GM18502 (cell line): ENCODE measurements around the gene ERO1A.
A peak's percentile ranks its signal among the peaks of the same experiment; 100 is the strongest.

Experiments used
- ATAC-seq: cut with Tn5 transposase; IDR thresholded peaks from one replicate; pipeline ENCODE4 v1.9.1; 2021; ENCODE audit warnings: mild to moderate bottlenecking; ENCODE audit not compliant: unreplicated experiment, poor library complexity

ERO1A gene

DNA sequence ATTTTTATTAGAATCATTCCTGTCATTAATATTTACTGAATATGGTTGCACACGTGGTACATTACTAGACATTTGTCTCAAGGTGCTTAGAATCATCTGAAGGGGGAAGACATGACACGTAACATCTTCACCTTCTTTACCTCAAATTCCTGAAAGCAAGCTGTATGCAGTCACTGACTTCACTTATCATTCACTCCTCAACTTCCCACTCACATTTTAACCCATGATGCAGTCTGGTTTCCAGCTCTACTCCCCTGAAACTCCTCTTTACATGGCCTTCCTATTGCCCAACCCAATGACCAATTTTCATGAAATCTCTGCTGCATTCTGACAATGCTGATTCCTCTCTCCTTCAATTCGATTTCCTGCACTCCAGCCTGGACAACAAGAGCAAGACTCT, 5.9 kb upstream of the ERO1A start:
- ATAC-seq = no peak

GRCh38 chr14:52700701-52701172, 5.4 kb upstream of the ERO1A start:
- no peak for ATAC-seq

GRCh38 chr14:52694761-52695480, 437 bp downstream of the ERO1A start:
- ATAC-seq = peak; percentile 66

- ATAC-seq = no peak
Observed at GRCh38 chr14:52693532-52693931, 1.8 kb downstream of the ERO1A start.

- ATAC-seq = no peak
Observed at GRCh38 chr14:52693036-52693435, 2.3 kb downstream of the ERO1A start.

DNA sequence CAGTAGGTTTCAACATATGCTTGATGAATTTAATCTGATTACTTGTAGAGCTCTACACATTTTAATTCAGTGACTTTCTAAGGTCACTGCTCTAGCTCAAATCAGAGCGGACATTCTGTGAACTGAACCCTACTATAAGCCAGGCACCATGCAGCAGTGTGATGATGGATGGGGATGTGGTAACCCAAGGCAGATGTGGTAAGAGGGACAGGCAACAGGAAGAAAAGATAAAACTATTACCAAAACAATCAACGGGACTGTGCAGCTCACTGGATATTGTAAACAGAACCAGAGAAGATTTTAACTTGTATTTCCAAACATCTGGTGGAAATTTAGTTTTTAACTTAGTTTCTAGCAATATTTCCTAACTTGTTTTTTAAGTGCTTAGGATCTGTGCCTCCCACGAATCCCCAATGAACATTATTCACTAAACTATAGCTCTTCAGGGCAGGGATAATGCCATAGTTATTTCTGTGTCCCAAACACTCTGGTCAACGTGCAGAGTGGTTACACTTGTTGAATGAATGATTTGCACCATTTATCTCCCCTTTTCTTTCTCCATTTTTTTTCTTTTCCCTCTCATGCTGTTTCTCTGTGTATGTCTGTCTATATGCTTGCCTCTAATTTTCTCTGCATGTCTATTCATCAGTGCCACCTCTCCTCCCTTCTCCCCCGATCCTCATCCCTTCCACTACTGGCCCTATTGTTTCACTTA, 3.0 kb downstream of the ERO1A start:
- no peak for ATAC-seq

DNA sequence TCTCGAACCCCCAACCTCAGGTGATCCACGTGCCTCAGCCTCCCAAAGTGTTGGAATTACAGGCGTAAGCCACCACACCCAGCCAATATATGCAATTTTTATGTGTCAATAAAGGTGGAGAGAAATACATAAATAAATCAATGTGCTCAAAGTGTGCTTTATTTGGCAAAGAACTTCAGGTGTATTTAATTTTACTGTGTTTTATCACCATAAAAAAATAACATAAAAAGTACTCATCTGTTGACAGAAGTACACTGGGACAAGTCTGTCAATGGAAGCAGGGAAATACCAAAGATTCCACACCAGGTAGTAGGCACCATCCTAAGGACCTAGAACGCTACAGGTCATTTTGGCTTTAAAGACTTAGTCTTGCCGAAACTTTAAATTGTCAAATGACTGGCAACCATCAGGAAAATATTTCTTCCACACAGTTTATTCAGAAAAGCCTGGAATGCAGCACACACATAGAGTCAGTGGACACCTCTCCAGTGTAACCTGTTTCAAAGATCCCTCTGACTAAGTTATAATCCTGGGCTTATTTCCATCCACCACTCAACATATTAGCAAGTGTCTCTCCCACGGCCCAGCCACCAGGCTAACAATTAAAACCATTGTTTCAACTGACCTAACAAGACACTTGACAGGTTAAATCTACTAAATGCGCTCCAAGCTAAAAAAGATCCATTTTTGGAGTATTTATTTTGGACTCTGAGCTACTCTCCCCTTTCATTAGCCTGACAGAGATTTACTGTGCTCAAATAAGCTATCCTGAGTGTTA, 4.2 kb downstream of the ERO1A start:
- no peak for ATAC-seq

DNA sequence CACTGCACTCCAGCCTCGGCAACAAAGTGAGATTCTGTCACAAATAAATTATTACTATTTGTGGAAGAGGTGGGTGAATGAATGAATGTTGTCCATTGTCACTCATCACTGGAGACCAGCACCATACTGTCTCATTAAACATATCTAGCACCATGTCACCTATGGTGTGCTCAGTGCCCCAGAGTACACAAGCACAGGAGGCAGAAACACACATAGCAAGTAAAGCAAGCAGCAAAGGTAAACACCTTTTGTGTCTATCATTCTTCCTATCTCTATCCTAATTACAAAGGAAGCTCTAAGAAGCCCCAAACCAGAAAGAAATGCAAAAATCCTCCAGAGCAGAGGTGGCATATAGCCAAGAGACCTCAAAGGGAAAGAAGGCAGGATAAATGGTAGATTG, 9.2 kb downstream of the ERO1A start:
- ATAC-seq = no peak

DNA sequence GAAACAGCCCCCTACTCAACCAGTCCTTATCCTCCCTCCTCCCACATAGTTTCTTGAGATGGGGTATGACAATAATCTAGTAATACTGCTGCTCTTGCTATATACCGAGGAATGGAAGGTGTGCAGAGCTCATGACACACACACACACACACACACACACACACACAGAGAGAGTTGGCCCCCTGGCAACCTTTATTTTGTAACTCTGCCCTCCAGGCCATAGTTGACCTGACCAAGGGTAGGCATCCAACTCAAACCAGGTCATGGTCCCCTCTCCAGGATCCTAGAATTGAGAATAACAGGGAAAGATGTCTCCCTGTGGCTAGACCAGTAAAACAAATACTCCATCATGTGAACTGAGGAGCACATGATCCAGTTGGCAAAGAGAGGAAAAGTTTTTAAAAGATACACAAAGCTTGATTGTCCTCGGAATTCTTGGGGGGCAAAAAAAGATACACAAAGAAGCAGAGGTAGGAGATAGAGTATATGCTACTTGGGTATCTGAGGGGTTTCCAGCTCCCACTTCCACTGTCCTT, 11.3 kb downstream of the ERO1A start:
- no peak for ATAC-seq

- no peak for ATAC-seq
Observed at GRCh38 chr14:52678591-52678990, 16.8 kb downstream of the ERO1A start.

GRCh38 chr14:52663850-52664249, 31.5 kb downstream of the ERO1A start:
- ATAC-seq = no peak

DNA sequence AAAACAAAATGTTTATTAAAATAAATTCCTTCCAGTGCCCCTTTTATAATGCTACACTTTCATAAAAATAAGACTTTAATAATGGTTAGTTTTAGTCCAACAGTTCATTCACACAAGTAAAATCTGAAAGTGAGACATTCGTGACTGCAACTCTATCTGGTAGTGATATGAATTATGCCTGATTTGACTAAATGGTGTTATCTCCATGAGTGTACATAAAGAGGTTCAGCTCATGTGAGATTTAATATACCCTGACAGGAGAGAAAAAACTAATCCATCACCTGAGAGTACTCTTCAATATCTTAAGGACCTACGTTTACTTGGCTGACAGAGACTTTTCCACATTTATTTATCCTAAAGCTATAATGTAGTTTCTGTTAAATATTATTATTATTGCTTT, 34.0 kb downstream of the ERO1A start:
- ATAC-seq = no peak

GRCh38 chr14:52660832-52661231, 34.5 kb downstream of the ERO1A start:
- no peak for ATAC-seq

- ATAC-seq = no peak
Observed at GRCh38 chr14:52660325-52660724, 35.0 kb downstream of the ERO1A start.

GRCh38 chr14:52656905-52657304, 38.5 kb downstream of the ERO1A start:
- no peak for ATAC-seq

DNA sequence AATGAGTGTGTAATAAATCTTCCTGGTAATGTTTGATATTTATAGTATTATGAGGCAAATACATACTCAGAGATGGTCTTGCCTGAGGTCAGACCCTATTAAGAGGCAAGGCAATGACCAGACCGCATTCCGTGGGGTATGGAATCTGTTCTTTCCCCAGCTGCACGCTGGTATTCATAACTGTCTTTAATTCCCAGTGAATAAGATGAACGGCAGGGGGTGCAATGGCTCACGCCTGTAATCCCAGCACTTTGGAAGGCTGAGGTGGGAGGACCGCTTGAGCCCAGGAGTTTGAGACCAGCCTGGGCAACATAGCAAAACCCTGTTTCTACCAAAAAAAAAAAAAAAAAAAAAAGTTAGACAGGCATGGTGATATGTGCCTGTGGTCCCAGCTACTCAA, 44.6 kb downstream of the ERO1A start:
- ATAC-seq = no peak

DNA sequence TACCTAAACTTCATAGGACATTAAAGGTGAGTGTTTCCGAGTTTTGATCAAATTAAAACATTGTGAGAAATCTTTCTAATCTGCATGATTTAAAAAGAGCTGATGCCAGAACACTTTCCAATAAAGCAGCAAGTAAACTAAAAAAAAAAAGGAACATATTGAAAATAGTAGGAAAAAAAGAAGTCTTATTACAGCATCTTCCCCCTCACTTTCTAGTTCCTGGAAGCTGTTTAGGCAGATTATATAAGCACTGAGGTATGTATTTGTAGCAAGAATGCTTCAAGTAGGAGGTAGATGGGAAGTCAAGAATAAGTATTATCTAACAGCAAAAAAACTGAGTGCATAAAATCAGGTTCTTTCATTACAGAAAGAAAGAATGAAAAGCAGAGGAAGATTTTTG, 45.8 kb downstream of the ERO1A start:
- no peak for ATAC-seq

DNA sequence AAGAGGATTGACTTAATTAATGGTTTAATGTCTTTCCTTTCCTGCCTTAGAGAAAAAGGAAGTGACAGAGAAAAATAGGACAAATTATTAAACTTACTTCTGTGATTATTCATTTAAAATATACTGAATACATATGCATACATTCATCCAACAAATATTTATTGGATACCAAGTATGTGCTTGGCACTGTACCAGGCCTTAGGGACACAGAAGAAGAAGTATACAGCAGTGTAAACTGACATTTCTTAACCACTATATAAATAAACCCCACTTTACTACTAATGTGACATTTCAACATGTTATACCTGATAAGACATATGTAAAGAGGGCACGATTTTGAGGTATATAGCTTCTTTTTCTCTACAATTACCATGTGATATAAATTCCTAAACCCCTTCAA, 53.6 kb downstream of the ERO1A start:
- no peak for ATAC-seq

DNA sequence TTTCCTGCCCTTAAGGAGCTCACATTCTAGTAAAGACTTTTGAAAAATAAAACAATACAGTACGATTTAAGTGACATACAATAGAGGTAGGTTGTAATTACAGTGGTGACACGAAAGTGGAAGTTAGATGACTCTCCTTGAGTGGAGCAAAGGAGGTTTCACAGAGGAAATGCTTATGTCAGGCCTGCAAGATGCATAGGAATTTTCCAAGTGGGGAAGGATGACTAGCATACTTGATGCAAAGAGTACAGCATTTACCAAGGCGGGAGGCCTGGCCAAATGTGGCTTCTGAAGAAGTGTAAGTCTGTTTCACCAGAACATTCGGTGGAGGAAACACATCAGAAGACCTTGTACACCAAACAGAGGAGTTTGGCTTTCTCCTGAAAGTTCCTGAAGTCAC, 55.2 kb downstream of the ERO1A start:
- no peak for ATAC-seq

GRCh38 chr14:52619687-52620086, 75.7 kb downstream of the ERO1A start:
- ATAC-seq = no peak

DNA sequence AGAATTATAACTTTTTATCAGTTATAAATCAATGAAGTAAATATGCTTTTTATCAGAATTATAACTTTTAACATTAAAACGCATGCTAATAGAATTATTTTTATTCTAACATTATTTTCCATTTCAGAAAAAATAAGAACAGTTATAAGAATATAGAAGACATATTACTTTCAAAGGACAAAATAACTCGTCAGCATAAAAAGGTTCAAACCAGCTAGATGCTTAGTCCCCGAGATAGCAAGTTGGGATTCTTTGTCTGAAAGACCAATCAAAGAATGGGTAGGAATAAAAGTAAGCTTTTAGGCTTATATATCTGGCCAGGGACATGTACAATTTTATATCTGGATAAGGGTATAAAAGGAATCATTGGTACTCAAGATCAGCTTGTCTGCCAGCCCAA, 76.8 kb downstream of the ERO1A start:
- ATAC-seq = no peak
